ENCODE data around the gene ST3GAL3. TPM values are rescaled to one million over a fixed set of nuclear protein-coding genes. Genes with fewer than 3 reads are reported as not detected.

ST3GAL3 gene
- total RNA-seq, 3 donors from 2014 or later = 14.0 to 23.0 (median 19.7) TPM

GRCh38 chr1:43868741-43869067 lies 161.4 kb downstream of the ST3GAL3 start:
- Histone ChIP-seq H3K36me3 (no peaks in the 10 kb centered on the region), H3K27ac (no peak overlapping the region), H3K9me3 (no peaks in the 10 kb centered on the region), H3K27me3 (no peaks in the 10 kb centered on the region), H3K4me3 (no peak overlapping the region), H3K4me1 (no peaks in the 10 kb centered on the region)
- DNase-seq (ENCODE audit: low spot score in 2 of 2) = no peak
- no peak for TF ChIP-seq POLR2AphosphoS5 (IDR thresholded peaks at IDR 0.05)
- no peak for TF ChIP-seq POLR2A (IDR thresholded peaks at IDR 0.05)
- no peak for TF ChIP-seq CTCF (IDR thresholded peaks at IDR 0.05)
- intact Hi-C loops (cut with DNase I; ENCODE audit: low total_unique reads) = no loop called here

GRCh38 chr1:43870306-43870705 lies 163.0 kb downstream of the ST3GAL3 start:
- TF ChIP-seq POLR2AphosphoS5 (IDR thresholded peaks at IDR 0.05) = no peak
- TF ChIP-seq POLR2A (IDR thresholded peaks at IDR 0.05) = no peak
- no peak for TF ChIP-seq CTCF (IDR thresholded peaks at IDR 0.05)
- no peak for DNase-seq (ENCODE audit: low spot score in 2 of 2)
- no peaks in the 10 kb centered on the region for H3K4me1 ChIP-seq
- H3K27ac ChIP-seq = peak overlapping the region in 1 of 2 donors; percentile 7
- no peaks in the 10 kb centered on the region for H3K36me3 ChIP-seq
- no peak overlapping the region for H3K4me3 ChIP-seq
- H3K27me3 ChIP-seq = no peaks in the 10 kb centered on the region
- H3K9me3 ChIP-seq = no peaks in the 10 kb centered on the region
- intact Hi-C loops (cut with DNase I; ENCODE audit: low total_unique reads) = no loop called here

- Histone ChIP-seq H3K9me3 (no peaks in the 10 kb centered on the region), H3K27ac (no peak overlapping the region), H3K36me3 (no peaks in the 10 kb centered on the region), H3K4me1 (no peaks in the 10 kb centered on the region), H3K4me3 (no peak overlapping the region), H3K27me3 (no peaks in the 10 kb centered on the region)
- intact Hi-C loops (cut with DNase I; ENCODE audit: low total_unique reads) = no loop called here
- TF ChIP-seq POLR2AphosphoS5 (IDR thresholded peaks at IDR 0.05) = no peak
- TF ChIP-seq CTCF (IDR thresholded peaks at IDR 0.05) = no peak
- TF ChIP-seq POLR2A (IDR thresholded peaks at IDR 0.05) = no peak
- DNase-seq (ENCODE audit: low spot score in 2 of 2) = no peak
Measured at GRCh38 chr1:43871181-43871910, 164.0 kb downstream of the ST3GAL3 start.

- Histone ChIP-seq H3K9me3 (no peaks in the 10 kb centered on the region), H3K36me3 (no peaks in the 10 kb centered on the region), H3K27ac (no peak overlapping the region), H3K27me3 (no peaks in the 10 kb centered on the region), H3K4me1 (no peaks in the 10 kb centered on the region), H3K4me3 (no peak overlapping the region)
- intact Hi-C loops (cut with DNase I; ENCODE audit: low total_unique reads) = loop anchor here (1.0 kb wide), 1 partner anchor 32 kb away; no protein-coding TSS in a partner anchor
- no peak for TF ChIP-seq CTCF (IDR thresholded peaks at IDR 0.05)
- no peak for TF ChIP-seq POLR2AphosphoS5 (IDR thresholded peaks at IDR 0.05)
- TF ChIP-seq POLR2A (IDR thresholded peaks at IDR 0.05) = no peak
- no peak for DNase-seq (ENCODE audit: low spot score in 2 of 2)
Measured at GRCh38 chr1:43872280-43872679, 164.9 kb downstream of the ST3GAL3 start.

- no peak for TF ChIP-seq POLR2AphosphoS5 (IDR thresholded peaks at IDR 0.05)
- TF ChIP-seq CTCF (IDR thresholded peaks at IDR 0.05) = no peak
- TF ChIP-seq POLR2A (IDR thresholded peaks at IDR 0.05) = no peak
- no peaks in the 10 kb centered on the region for H3K9me3 ChIP-seq
- intact Hi-C loops (cut with DNase I; ENCODE audit: low total_unique reads) = no loop called here
- H3K4me1 ChIP-seq = no peaks in the 10 kb centered on the region
- no peak overlapping the region for H3K27ac ChIP-seq
- H3K4me3 ChIP-seq = no peak overlapping the region
- no peak for DNase-seq (ENCODE audit: low spot score in 2 of 2)
- H3K27me3 ChIP-seq = no peaks in the 10 kb centered on the region
- H3K36me3 ChIP-seq = no peaks in the 10 kb centered on the region
Measured at GRCh38 chr1:43873851-43874250, 166.5 kb downstream of the ST3GAL3 start.

Data from breast epithelium (tissue), 4 donors.